22Rv1 (cell line): ENCODE results near the gene ZNF689.

Experiments used
- CTCF ChIP-seq: fragments of 450-650 bp; IDR thresholded peaks from 2 replicates; pipeline ENCODE4 v1.5.1; 2017; ENCODE audit warnings: mild to moderate bottlenecking
- ZFX ChIP-seq: fragments of 450-650 bp; IDR thresholded peaks from 2 replicates; pipeline ENCODE4 v1.6.1; 2017; ENCODE audit warnings: antibody characterized with exemption, borderline replicate concordance

GRCh38 chr16:30558789-30559377 is 51.3 kb downstream of the ZNF689 start:
- TF ChIP-seq CTCF (no peak), ZFX (no peak)
